GM19397 (cell line): ENCODE measurements around the gene INTS12.
"Not testable (repeated sequence)": the region's sequence is repeated elsewhere in the genome, so short reads cannot be mapped to it uniquely, and the experiment has no call there.

Experiments
- ATAC-seq: cut with Tn5 transposase; IDR thresholded peaks from one replicate; pipeline ENCODE4 v1.9.1; 2021; ENCODE audit warnings: mild to moderate bottlenecking, moderate library complexity; ENCODE audit not compliant: unreplicated experiment

INTS12 gene

GRCh38 chr4:105708181-105709080 is at the start of gene INTS12, which contains the start of gene GSTCD:
Gene INTS12, minus strand, starts transcription at chr4:105708689. Its CDS starts 8,684 bp downstream, at chr4:105700005.
Gene GSTCD, plus strand, starts transcription at chr4:105708784. Its CDS starts 8,830 bp downstream, at chr4:105717614.
- peak; percentile 81 for ATAC-seq

DNA sequence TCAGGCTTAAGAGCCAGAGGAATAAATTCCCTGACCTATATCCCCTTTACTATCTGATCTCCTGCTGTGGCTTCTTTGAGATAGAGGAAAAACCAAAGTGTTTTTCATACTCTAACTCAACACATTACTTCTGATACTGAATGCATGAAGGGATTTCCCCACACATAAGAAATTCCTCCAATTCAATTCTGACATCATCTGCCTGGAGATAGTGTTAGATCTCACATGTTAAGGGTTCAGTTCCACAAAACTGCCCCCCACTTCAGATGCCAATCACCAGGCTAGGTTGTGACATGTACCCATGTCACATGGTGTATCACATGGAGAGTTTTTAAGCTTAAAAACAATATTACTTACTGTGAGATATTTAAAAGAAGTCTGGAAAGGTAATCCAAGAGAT is 46.9 kb upstream of the INTS12 start:
- no peak for ATAC-seq

DNA sequence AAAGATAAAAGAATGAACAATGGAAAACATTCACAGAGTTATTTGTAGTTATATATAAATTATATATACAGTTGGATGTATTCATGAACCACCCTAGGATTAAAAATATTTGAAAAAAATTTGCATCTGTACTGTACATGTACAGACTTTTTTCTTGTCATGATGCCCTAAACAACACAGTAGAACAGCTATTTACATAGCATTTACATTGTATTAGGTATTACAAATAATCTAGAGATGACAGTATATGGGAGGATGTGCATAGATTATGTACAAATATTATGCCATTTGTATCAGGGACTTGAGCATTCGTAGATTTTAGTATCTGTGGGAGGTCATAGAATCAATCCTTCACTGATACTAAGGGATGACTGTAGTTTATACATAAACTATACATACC is 44.9 kb upstream of the INTS12 start:
- no peak for ATAC-seq

GRCh38 chr4:105751718-105752299 is 43.3 kb upstream of the INTS12 start:
- no peak for ATAC-seq

DNA sequence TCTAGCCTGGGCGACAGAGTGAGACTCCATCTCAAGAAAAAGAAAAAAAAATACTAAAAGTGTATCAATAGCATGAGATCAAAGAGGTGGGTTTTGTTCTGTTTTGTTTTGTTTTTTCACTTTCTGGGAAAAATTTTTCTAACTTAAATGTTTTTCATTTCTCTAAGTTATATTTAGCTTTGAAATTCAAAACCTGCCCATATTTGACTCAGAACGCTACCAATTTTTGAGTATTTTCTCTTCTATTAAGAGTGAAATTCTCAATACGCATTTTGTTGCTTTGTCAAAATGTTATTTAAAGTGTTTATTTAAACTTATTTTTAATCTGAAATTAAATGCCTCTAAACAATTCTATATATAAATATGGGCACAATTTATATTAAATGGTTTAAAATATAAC is 39.7 kb upstream of the INTS12 start:
- ATAC-seq = no peak

DNA sequence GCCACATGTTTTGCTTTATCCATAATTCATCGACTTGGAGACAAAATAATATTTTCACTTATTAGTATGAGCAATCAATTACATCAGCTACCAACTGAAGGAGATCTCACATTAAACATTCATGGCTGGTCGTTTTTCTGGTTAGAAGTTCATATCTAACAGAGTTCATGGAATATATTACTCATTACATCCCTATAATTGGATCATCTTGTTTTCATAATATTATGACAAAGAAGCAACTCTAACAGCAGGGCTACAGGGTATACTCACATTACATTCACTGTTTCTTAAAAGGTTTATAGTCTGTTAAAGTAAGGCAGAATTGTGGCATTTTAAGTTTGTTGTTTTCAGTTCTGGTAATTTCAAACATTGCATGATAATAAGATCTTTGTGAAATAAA is 33.1 kb upstream of the INTS12 start:
- ATAC-seq = no peak

DNA sequence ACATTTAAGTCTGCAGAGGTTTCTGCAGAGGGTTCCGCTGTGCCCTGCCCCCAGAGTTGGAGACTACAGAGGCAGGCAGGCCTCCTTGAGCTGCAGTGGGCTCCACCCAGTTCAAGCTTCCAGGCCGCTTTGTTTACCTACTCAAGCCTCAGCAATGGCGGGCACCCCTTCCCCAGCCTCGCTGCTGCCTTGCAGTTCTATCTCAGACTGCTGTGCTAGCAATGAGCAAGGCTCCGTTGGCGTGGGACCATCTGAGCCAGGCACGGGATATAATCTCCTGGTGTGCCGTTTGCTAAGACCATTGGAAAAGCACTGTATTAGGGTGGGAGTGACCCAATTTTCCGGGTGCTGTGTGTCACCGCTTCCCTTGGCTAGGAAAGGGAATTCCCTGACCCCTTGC is 26.7 kb upstream of the INTS12 start:
- not testable (repeated sequence) for ATAC-seq

DNA sequence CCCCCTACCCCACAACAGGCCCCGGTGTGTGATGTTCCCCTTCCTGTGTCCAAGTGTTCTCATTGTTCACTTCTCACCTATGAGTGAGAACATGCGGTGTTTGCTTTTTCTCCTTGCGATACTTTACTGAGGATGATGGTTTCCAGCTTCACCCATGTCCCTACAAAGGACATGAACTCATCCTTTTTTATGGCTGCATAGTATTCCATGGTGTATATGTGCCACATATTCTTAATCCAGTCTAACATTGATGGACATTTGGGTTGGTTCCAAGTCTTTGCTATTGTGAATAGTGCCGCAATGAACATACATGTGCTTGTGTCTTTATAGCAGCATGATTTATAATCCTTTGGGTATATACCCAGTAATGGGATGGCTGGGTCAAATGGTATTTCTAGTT is 21.4 kb upstream of the INTS12 start:
- not testable (repeated sequence) for ATAC-seq

GRCh38 chr4:105725623-105726022 is 17.1 kb upstream of the INTS12 start:
- ATAC-seq = no peak

GRCh38 chr4:105719204-105719603 is 10.7 kb upstream of the INTS12 start:
- no peak for ATAC-seq

DNA sequence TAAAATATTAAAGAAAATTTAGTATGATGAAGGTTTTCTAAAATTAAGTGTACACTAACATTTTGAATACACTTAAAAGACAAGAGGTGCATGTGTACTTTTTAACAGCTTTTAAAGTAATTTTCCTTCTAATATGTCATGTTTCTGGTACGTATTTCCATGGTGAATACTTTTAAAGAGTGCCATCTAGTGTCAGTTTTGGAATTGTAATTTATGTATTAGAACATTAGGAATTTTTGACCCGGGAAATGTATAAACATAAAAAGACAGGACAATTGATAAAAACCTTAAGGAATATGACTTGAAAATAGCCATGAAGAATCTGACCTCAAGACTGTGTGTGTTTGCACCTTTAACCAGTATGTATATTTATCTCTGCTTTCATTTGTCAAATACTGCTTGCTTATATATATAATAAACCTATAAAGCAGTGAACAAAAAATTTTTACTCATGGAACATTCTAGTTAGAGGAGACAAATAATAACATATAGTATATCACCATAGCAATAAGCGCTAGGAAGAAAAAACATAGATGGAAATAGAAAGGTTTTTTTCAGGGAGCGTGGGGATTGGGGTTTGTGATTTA is 7.3 kb upstream of the INTS12 start:
- no peak for ATAC-seq

GRCh38 chr4:105714932-105715331 is 6.4 kb upstream of the INTS12 start:
- no peak for ATAC-seq

DNA sequence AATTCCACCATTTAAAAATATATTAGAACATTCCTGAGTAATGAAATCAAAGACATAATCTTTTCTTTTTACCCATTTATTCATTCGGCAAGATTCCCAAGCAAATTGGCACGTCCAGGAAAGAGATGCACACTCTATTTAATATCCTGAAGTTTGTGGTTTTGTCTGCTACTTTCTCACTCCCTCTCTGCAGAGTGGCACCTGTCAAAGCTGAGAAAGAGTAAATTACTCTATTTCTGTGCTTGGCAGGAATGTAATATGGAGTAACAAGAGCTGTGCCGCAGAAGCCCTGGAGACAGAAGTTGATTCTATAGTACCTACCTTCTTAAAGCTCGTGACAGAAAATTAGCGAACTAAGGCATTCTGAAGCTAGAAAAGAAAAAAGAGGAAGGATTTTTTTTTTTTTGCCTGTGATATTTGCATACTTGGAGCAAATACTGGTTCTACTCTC is 5.6 kb upstream of the INTS12 start:
- ATAC-seq = peak; percentile 64

DNA sequence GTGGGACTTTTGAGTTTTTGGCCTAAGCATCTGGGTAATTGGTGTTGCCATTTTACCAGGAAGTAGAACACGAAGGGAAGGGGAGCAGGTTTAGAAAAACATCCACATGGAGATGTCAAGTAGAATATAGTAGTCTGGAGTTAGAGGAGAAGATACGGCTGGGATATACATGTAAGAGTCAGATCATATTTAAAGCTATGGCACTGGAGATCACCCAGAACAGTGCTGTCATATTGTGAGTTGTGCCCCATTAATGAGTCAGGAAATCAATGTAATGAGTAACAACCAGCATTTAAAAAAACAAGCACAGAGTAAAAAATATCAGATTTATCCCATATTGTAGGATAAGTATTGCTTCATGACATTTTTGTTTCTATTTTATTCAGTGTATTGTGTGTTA is 4.3 kb upstream of the INTS12 start:
- ATAC-seq = no peak

DNA sequence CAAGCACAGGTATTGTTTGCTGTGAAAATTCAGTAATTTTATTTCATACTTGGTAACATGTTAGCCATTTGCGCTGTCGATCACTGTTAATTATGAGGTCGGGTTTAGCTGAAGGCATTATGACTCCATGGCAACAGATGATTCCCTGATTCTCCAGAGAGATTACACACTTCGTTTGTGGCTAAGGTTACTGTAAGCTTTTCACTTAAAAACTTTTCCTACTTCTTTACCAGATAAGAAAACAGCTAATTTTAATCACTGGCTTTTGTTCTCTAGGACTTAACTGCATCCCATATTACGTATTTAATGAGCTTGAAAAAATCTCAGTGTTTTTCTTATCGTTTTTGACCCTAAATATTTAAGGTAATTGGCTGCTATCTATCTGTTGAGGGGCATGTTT is 2.2 kb upstream of the INTS12 start:
- ATAC-seq = no peak

DNA sequence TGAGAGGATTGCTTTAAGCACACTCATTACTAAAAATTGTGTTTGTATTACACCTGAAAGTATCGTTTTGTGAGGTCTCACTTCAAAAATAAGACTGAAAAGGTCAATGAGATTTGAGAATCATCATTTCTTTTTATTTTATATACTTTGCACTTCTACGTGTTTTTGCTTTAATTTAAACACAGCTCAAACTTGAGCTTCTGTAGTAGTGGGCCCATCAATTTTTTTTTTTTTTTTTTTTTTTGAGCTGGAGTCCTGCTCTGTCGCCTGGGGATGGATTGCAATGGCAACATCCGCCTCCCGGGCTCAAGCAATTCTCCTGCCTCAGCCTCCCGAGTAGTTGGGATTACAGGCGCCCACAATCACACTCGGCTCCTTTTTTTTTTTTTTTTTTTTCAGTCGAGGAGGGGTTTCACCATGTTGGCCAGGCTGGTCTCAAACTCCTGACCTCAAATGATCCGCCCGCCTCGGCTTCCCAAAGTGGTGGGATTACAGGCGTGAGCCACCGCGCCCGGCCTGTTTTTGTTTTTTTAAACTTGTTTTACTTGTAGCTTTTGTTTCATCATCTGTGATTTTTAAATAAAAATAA is 1.6 kb upstream of the INTS12 start:
- ATAC-seq = no peak

- peak; percentile 42 for ATAC-seq
Measured at GRCh38 chr4:105709081-105709450, 577 bp upstream of the INTS12 start.

- no peak for ATAC-seq
Measured at GRCh38 chr4:105707782-105708180, 708 bp downstream of the INTS12 start.

DNA sequence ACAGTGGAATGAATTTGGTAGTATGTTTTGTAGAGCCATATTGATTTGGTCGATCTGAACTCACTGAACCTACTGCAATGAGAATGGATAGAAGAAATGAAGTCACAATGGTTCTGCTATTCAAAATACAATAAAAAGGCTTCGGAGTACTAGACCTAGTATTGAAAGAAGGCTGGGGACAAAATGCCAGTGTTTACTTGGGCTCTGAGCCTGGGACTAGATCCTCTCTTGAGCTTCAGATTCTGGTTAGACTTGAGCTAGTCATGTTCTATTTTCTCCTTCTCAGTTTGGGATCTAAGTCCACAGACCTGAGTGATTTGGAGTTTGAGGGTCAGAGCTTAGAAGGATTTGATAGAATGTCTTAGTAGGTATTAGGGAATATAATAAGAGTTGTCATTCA is 9.9 kb downstream of the INTS12 start:
- ATAC-seq = no peak

- ATAC-seq = not testable (repeated sequence)
Measured at GRCh38 chr4:105695832-105696231, 12.7 kb downstream of the INTS12 start.

- ATAC-seq = not testable (repeated sequence)
Measured at GRCh38 chr4:105694812-105695211, 13.7 kb downstream of the INTS12 start.
